GM03348 (cell line): ENCODE results near the gene AHCY.
"Not testable (repeated sequence)": the region's sequence is repeated elsewhere in the genome, so short reads cannot be mapped to it uniquely, and the experiment has no call there.

Experiments
- DNase-seq: peaks from one replicate; pipeline ENCODE4 v3.0.0; 2012; ENCODE audit warnings: low spot score

Gene AHCY

DNA sequence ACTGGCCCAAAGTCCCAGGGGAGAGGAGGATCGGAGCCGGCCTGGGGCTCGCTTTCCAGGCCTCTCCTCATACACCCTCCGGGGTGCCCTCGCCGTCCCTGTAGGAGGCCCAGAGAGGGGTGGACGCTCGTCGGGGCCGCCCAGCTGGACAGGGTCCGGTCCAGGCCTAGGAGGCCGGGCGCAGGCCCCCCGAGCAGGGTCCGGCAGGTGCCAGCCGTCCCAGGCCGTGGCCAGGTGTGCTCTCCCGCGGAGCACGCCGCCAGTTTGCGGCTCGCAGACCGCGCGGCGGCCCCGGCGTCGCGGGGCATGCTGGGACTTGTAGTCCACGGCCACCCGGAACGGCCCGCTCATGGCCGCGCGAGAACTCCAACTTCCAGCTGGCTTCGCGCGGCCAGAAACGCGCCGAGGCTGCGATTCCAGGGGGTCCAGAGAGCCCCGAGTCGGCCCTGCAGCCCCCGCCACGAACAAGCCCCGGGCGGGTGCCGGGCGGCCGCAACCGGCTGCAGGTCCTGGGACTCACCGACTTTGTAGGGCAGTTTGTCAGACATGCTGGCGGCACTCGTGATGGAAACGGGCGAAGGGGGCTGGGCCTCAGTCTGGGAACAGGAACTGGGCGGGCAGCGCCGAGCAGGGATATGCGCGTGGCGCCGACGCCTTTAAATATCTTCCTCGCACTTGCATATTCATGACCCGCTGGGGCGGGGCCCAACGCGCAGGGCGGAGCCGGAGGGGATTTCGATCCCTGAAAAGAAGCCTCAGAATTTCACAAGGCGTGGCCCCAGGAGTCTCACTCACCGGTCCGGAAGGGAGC lies at the start of gene AHCY:
Gene AHCY (minus strand): TSS at position 633 of the 811 bp plus-strand sequence. CDS start 85 bp downstream, at position 548.
- peak; percentile 95 for DNase-seq

DNA sequence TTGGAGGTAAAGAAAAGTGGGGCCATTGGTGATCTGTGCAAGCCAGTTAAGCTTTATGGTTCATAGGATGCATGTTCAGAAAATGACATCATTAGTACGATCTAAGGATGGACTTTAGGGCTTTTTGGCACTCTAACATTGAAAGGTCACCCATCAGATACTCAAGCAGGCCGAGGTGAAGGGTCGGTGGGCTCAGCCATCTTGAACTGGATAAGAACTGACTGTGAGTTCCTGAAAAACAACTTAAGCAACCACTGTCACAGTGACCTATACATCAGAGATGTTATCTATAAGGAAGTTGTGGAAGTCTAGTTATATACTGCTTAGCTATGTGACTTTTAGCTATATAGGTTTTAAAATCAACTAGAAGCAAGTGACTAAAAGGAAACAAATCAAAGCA lies 46.9 kb upstream of the AHCY start:
- no peak for DNase-seq

DNA sequence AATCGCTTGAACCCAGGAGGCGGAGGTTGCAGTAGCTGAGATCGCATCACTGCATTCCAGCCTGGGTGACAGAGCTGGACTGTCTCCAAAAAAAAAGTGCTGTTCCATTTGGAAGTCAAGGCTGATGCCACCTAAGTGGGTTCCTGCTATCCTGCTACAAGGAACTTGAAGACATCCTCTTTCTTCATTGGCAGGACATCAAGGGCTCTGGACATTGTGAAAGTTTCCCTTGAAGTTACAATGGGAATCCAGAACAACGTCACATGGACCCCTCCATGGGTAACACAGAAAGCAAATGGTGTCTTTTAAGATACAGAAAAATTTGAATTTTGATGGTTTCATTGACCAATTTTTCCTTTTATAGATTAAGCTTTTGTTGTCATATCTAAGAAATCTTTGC lies 44.4 kb upstream of the AHCY start:
- DNase-seq: no peak

DNA sequence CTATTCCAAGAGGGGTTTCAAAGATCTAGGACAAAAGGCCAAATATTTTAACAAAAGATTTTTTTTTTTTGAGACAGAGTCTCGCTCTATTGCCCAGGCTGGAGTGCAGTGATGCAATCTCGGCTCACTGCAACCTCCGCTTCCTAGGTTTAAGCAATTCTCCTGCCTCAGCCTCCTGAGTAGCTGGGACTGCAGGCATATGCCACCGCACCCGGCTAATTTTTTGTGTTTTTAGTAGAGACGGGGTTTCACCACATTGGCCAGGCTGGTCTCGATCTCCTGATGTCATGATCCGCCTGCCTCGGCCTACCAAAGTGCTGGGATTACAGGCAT lies 43.3 kb upstream of the AHCY start:
- DNase-seq: not testable (repeated sequence)

DNA sequence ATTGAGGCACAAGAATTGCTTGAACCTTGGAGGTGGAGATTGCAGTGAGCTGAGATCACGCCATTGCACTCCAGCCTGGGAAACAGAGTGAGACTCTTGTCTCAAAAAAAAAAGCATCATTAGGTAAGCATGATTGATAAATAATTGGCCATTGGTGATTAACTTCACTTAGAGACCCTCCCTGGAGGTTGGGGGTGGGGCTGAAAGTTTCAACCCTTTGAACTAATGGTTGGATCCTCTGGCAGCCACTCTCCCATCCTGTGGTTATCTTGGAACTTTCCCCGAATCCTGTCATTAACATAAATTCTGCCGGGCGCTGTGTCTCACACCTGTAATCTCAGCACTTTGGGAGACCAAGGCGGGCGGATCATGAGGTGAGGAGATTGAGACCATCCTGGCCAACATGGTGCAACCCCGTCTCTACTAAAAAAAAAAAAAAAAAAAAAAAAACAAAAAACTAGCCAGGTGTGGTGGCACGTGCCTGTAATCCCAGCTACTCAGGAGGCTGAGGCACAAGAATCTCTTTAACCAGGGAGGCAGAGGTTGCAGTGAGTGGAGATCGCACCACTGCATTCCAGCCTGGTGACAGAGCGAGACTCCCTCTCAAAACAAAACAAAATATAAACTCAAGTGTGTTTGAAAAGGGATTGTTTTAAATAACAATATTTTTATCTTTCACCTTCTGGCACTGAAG lies 42.8 kb upstream of the AHCY start:
- DNase-seq: not testable (repeated sequence)

DNA sequence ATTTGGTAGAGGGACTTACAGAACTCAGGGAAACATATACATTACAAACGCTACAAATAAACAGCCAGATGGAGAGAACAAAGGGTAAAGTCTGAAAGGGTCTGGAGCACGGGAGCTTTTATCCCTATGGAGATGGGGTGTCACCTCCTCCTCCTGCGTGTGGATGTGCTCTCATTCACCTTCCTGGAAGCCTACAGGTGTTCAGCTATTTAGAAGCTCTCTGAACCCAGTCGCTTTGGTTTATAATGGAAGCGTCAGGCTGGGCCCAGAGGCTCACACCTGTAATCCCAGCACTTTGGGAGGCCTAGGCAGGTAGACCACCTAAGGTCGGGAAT lies 42.2 kb upstream of the AHCY start:
- DNase-seq: no peak

DNA sequence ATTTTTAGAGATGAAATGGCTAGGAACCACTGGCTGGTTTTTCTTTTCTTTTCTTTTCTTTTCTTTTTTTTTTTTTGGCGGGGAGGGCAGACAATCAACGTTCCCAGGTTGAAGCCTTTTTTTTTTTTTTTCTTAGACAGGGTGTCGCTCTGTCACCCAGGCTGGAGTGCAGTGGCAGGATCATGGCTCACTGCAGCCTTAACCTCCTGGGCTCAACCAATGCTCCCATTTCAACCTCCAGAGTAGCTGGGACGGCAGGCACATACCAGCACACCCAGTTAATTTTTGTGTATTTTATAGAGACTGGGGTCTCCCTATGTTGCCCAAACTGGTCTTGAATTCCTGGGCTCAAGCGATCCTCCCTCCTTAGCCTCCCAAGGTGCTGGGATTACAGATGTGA lies 41.1 kb upstream of the AHCY start:
- no peak for DNase-seq

DNA sequence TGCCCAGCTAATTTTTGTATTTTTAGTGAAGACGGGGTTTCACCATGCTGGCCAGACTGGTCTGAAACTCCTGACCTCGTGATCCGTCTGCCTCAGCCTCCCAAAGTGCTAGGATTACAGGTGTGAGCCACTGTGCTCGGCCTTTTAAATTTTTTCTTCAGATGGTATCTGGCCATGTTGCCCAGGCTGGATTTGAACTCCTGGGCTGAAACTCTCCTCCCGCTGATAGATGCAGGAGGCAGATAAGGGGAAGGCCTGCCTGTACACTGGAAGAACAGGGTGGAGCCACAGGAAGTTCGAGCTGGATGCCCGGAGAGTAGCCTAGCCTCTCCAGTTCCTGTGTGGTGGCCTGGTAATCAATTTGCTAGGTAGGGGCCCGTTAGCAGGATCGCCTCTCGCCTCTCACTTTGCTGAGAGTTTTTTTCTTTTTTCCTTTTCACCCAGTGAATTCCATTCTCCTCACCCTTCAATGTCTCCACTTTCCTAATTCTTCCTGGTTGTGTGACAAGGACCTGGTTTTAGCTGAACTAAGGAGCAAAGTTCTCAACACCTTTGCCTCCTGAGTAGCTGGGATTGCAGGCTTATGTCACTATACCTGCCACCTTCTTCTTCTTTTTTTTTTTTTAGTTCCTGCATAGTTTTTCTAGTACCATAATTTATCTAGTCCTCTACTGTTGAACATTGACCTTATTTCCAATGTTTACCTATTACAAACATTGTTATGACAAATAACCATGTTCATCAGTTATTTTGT lies 40.5 kb upstream of the AHCY start:
- DNase-seq: no peak

DNA sequence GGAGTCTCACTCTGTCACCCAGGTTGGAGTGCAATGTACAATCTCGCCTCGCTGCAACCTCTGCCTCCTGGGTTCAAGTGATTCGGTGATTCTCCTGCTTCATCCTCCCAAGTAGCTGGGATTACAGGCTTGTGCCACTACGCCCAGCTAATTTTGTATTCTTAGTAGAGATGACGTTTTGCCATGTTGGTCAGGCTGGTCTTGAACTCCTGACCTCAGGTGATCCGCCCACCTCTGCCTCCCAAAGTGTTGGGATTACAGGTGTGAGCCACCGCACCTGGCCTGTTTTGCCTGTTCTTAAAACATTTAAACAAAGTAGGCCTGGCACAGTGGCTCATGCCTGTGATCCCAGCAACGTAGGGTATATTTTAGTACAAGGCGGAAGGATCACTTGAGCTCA lies 38.0 kb upstream of the AHCY start:
- not testable (repeated sequence) for DNase-seq

DNA sequence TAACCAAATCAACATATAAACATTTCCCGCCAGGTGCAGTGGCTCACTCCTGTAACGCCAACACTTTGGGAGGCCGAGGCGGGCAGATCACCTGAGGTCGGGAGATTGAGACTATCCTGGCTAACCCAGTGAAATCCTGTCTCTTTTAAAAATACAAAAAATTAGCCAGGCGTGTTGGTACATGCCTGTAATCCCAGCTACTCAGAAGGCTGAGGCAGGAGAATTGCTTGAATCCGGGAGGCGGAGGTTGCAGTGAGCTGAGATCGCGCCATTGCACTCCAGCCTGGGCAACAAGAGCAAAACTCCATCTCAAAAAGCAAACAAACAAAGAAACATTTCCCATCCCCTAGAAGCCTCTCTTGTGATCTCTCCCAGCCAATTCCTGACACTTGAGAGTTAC lies 37.6 kb upstream of the AHCY start:
- DNase-seq: not testable (repeated sequence)

DNA sequence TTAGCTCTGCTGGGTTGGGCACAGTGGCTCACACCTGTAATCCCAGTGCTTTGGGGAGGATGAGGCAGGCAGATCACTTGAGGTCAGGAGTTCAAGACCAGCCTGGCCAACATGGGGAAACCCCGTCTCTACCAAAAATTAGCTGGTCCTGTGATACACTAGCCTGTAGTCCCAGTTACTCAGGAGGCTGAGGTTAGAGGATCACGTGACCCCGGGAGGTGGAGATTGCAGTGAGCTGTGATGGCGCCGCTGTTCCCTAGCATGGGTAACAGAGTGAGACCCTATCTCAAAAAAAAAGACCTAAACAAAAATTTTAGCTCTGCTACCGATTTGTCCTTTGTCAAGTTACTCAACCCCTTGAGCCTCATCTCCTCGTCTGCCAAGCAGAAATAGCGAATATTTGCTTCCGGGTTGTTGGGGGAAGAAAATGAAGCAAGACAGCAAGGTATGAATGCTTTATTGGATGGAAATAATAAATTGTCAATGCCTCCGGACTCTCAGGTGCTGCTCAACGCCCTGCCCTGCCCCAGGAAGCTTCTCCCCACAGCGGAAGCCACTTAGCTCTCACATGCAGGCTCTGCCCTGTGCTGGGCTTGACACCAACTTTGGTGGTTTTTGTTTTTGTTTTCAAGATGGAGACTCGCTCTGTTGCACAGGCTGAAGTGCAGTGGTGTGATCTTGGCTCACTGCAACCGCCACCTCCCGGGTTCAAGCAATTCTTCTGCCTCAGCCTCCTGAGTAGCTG lies 35.0 kb upstream of the AHCY start:
- no peak for DNase-seq

DNA sequence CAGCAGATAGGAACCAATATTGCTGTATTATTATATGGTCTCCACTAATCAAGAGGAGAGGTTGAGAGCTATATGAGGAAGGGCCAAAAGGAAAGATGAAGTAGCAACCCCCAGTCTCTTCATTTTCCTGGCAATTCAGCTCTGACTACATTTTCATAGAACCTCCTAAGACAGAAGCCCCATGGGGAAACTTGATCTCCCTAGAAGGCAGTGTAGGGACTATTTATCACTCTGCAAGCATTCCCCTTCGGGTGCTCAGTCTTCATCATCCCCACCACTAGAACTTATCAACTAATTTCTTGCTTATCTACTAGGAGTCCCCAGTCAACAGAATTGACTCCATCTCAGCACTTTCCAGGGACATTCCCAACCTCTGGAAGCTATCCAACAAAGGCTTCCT lies 34.4 kb upstream of the AHCY start:
- DNase-seq: no peak

DNA sequence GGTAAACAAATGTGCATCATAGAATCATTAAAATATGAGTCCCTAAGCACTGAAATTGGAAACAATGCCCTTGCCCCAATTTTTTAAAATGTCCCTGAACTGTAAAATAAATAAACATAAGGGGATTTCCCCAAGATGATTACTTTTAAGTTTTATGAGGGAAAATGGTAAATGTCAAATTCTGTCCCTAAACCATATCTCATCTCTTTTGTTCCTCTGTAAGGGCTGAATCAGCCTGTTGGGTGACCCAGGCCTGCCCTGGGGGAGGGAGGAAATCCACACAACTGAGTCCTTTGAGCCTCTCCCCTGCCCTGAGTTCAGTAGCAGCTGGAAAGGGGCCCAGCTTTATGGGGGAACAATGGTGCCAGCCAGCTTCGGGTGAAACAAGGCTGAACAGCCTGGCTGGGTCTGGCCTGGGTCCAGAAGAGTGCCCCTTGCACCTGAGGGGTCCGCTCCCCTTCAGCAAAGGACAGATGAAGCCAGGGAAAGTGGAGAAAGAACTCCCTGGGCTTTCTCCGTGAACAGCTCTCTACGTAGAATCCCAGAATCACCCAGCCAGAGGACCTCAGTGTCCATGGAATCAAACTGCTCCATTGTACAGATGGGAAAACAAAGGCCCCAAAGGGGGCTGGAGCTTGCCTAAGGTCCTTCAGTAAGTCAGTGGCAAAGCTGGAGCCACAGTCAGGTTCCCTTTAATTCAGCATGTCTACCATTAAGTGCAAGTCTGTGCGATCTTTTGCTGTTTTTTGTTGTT lies 31.7 kb upstream of the AHCY start:
- DNase-seq: peak; percentile 14

DNA sequence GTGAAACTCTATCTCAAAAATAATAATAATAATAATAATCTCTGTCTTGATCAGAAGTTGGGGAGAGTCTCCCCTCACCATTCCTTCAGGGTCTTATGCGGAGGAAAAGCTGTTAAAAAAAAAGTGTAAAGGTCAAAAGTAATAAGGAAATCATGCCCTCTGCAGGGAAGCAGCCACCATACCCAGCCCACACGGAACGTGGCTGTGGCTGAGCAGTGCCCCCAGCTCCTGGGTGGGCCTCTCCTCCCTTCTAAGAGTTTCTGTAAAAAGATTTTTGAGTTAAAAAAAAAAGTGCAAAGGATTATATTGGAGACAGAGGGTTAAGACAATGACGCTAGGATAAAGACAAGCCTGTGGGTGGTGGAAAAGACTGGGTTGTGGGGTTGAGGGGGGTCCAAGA lies 30.6 kb upstream of the AHCY start:
- no peak for DNase-seq

DNA sequence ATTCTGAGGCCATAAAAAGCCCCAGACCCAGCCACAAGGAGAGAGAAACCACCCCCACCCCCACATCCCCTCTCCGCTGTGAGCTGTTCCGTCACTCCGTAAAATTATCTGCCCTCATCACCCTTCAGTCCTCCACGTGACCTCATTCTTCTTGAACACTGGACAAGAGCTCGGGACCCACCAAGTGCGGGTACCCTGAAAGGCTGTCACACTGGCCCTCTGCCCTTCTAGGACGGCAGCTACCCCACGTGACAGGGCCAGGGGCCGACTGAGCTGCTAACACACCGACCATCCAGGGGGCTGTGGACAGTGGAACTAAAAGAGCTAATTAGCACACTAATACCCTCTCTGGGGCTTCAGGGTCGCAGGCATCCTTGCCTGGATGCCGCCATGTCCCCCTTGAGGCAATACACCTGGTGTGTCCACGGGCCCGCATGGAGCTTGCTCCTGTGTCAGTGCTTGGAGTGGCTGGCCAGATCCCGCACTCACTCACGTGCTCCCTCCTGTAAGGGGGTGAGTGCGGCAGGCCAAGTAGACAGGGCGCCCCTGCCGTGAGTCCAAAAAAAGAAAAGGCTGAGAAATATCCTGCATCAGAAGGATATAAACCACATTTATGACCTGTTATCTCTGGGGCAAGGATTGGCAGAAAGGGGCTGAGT lies 29.2 kb upstream of the AHCY start:
- DNase-seq: no peak

DNA sequence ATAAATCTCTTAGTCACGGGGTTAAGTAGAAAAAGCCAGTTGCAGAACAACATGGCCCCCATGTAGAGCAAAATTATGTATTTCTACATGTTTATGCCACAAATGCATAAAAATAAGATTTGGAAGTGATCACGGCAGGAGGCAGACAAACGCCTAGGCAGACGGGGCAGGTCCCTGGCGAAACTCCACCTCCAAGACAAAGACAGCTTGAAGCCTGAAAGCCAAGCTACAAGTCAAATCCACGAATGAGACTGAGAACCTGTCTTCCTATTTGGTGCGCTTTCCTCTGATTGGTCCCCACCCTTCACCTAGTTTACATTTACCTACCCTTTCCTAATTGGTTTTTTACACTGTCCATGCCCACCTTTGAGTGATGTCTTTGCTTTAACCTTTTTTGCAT lies 28.7 kb upstream of the AHCY start:
- DNase-seq: no peak

DNA sequence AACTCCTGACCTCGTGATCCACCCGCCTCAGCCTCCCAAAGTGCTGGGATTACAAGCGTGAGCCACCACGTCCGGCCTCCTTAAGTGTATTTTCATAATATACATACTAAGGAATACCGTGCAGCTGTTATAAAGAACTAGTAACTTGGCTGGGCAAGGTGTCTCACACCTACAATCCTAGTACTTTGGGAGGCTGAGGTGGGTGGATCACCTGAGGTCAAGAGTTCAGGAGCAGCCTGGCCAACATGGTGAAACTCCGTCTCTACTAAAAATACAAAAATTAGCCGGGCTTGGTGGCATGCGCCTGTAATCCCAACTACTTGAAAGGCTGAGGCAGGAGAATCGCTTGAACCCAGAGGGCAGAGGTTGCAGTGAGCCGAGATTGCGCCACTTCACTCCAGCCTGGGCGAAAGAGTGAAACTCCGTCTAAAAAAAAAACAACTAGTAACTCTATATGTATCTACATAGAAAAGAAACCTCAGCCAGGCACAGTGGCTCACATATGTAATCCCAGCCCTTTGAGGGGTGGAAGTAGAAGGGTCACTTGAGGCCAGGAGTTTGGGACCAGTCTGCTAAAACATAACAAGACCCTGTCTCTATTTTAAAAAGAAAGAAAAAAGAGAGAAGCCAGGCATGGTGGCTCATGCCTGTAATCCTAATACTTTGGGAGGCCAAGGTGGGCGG lies 27.8 kb upstream of the AHCY start:
- DNase-seq: not testable (repeated sequence)

DNA sequence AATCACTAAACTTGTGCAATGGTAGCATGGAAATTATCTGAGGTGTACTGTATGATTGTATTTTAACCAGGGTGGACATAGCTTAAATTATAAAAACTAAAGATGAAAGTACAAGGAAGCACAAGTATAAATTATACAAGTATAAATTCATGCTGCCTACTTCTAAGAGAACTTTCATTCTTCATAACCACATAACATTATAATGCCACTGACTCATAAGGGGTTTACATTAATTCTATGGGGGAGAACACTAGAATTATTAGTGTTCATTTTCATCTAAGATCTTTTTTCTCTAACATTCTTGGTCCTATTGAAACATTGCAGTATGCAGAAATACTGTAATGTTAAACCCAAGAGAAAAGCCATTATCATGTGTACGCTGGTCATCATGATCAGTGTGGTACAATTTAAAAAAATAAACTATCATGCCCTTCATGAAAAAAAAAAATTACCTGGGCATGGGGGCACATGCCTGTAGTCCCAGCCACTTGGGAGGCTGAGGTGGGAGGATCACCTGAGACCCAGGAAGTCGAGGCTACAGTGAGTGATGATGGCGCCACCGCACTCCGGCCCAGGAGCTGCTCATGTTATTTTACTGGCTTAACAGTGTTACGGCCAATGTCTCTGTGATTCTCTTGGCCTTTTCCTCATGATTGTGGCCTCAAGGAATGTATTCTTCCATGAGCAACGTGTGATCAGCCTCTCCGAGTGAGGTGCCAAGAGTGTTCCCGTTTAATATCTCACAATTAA lies 25.9 kb upstream of the AHCY start:
- DNase-seq: no peak

DNA sequence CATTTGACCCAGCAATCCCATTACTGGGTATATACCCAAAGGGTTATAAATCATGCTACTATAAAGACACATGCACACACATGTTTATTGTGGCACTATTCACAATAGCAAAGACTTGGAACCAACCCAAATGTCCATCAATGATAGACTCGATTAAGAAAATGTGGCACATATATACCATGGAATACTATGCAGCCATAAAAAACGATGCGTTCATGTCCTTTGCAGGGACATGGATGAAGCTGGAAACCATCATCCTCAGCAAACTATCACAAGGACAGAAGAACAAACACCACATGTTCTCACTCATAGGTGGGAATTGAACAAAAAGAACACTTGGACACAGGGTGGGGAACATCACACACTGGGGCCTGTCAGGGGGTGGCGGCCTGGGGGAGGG lies 25.1 kb upstream of the AHCY start:
- not testable (repeated sequence) for DNase-seq

DNA sequence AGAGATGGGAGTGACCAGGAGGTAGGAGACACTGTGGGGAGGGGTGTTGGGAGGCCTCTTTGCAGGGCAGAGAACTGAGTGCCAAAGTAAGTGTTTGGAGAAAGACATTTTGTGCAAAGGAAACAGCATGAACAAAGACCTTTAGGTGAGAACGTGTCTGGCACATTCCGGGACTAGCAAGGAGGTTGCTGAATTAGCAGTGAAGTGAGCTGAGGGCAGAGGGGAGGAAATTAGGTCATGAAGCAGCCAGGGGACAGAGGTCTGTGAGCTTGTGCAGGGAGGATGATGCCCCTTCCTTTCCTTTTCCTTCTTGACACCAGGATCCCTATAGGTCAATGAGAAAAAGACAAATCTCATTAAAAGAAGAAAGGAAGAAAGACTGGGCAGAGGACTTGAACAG lies 21.4 kb upstream of the AHCY start:
- DNase-seq: no peak
